Anterior cingulate cortex (tissue), 58 donors: ENCODE results near the gene PLEKHJ1.

Source experiments
- DNase-seq, 58 donors: peaks; one replicate each; lab custom pipeline; 2025; lab: John Stamatoyannopoulos, UW

The PLEKHJ1 gene

GRCh38 chr19:2188708-2189385 lies 47.3 kb downstream of the PLEKHJ1 start:
- DNase-seq, result no peak

- no peak for DNase-seq
Observed at GRCh38 chr19:2187159-2187558, 49.0 kb downstream of the PLEKHJ1 start.

- DNase-seq, result peak in 34 of 58 donors; percentile 5 to 67 (median 23)
Observed at GRCh38 chr19:2186071-2186846, 49.9 kb downstream of the PLEKHJ1 start.

GRCh38 chr19:2185734-2186070 lies 50.4 kb downstream of the PLEKHJ1 start:
- DNase-seq, result no peak

GRCh38 chr19:2184422-2184975 lies 51.6 kb downstream of the PLEKHJ1 start:
- no peak for DNase-seq
